Mammary epithelial cell (primary cell): Measurements from ENCODE around the gene COL26A1.

Experiments
- CTCF ChIP-seq, 2 donors: IDR thresholded peaks in 1 of 2; conservative IDR thresholded peaks in 1 of 2; 2 replicates each; pipeline ENCODE4 v1.5.1; 2011 to 2012; ENCODE audit warnings: inconsistent platforms in 2 of 2, low read length in 2 of 2, mild to moderate bottlenecking in 2 of 2, control low read depth in 1 of 2, low read depth in 1 of 2; ENCODE audit not compliant: insufficient read depth in 1 of 2; ENCODE audit errors: extremely low read depth in 1 of 2
- EZH2 ChIP-seq: IDR thresholded peaks from 2 replicates; pipeline ENCODE4 v1.6.1; 2012; ENCODE audit warnings: low read length, inconsistent platforms, borderline replicate concordance

GRCh38 chr7:101558742-101559325 lies 196.2 kb downstream of the COL26A1 start:
- TF ChIP-seq EZH2, result no peak
- TF ChIP-seq CTCF (conservative IDR thresholded peaks at IDR 0.05 in 1 of 2, IDR thresholded peaks at IDR 0.05 in 1 of 2; ENCODE audit: extremely low read depth in 1 of 2, insufficient read depth in 1 of 2, low read depth in 1 of 2, low read length in 2 of 2), result peak in 1 of 2 donors; percentile 11
